ENCODE results near the gene ZNF423.

DNA sequence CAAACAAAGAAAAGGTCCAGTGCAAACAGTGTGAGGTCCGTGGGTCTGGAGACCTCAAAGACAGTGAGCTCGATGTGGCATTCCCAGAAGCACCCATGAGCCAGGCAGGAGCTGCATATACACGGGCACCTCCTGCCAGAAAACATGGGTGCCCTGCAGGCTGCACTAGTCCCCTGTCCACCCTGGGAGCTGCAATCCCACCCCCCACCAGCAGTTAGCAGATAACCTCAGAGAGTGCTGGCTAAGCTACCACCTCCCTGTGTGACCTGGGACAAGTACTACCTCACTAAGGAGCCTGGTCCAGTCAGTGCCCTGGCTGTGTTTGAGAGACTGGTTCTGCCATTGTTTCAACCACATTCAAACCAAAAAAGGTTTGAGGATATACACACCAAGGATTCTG, 135.7 kb downstream of the ZNF423 start:
- no peak for TF ChIP-seq CTCF (conservative IDR thresholded peaks at IDR 0.05 in 1 of 2, IDR thresholded peaks at IDR 0.05 in 1 of 2; ENCODE audit: extremely low read depth in 1 of 2, insufficient read depth in 1 of 2, low read depth in 1 of 2, low read length in 2 of 2)
- TF ChIP-seq EZH2 (IDR thresholded peaks at IDR 0.05; ENCODE audit: borderline replicate concordance, low read length), result no peak
